HEK293 (cell line): Measurements from ENCODE around the gene BCAN.

ENCODE experiments used
- CTCF ChIA-PET: fragments of 350-600 bp; formaldehyde crosslinking; extraction: SDS; loops from one replicate; lab custom pipeline; 2021; ENCODE audit warnings: antibody characterized with exemption; lab: Yijun Ruan, JAX
- POLR2A ChIA-PET: fragments of 300-600 bp; formaldehyde crosslinking; extraction: SDS; loops from one replicate; lab custom pipeline; 2020; ENCODE audit warnings: antibody characterized with exemption, inconsistent platforms; lab: Yijun Ruan, JAX
- H3K27ac ChIP-seq: fragments of 200-500 bp; sonication (Bioruptor generic); 2 replicates; pipeline ENCODE4 v1.5.1; 2014; ENCODE audit warnings: low read depth, low read length, control low read depth, inconsistent platforms; ENCODE audit errors: extremely low read depth
- H3K36me3 ChIP-seq, 2 experiments: fragments of 200-500 bp in 1 of 2; sonication (Bioruptor generic) in 1 of 2; 1 replicate in 1 of 2; 2 replicates in 1 of 2; pipeline ENCODE4 v1.5.1; 2014 to 2017; ENCODE audit warnings: inconsistent platforms in 2 of 2, low read length in 2 of 2; ENCODE audit not compliant: control insufficient read depth in 2 of 2, insufficient read depth in 1 of 2
- H3K4me1 ChIP-seq: fragments of 200-500 bp; sonication (Bioruptor generic); 2 replicates; pipeline ENCODE4 v1.5.1; 2014; ENCODE audit warnings: mild to moderate bottlenecking, low read length, inconsistent platforms; ENCODE audit not compliant: control insufficient read depth, insufficient read depth
- H3K4me3 ChIP-seq: 2 replicates; pipeline ENCODE4 v1.5.1; 2011; ENCODE audit warnings: low read depth, mild to moderate bottlenecking, control low read depth, low read length, moderate library complexity
- H3K9me3 ChIP-seq: fragments of 200-500 bp; sonication (Bioruptor generic); 2 replicates; pipeline ENCODE4 v1.5.1; 2014; ENCODE audit warnings: low read depth, low read length, inconsistent platforms; ENCODE audit not compliant: control insufficient read depth, insufficient read depth
- KLF10 ChIP-seq: fragments of 450-650 bp; IDR thresholded peaks from 2 replicates; pipeline ENCODE4 v1.5.1; 2018; ENCODE audit warnings: missing biosample characterization, mild to moderate bottlenecking, missing genetic modification characterization
- MYNN ChIP-seq: fragments of 450-650 bp; formaldehyde crosslinking; IDR thresholded peaks from 2 replicates; pipeline ENCODE4 v1.5.1; 2016; ENCODE audit warnings: missing biosample characterization, missing genetic modification characterization, borderline replicate concordance
- MZF1 ChIP-seq: fragments of 450-650 bp; formaldehyde crosslinking; IDR thresholded peaks from 2 replicates; pipeline ENCODE4 v1.5.1; 2017; ENCODE audit warnings: missing biosample characterization, missing genetic modification characterization, borderline replicate concordance
- RBAK ChIP-seq: fragments of 450-650 bp; formaldehyde crosslinking; IDR thresholded peaks from 2 replicates; pipeline ENCODE4 v1.5.1; 2016; ENCODE audit warnings: missing biosample characterization, missing genetic modification characterization
- ZIC2 ChIP-seq: fragments of 450-650 bp; formaldehyde crosslinking; IDR thresholded peaks from 2 replicates; pipeline ENCODE4 v1.5.1; 2016; ENCODE audit warnings: missing biosample characterization, missing genetic modification characterization
- ZNF138 ChIP-seq: fragments of 450-650 bp; formaldehyde crosslinking; IDR thresholded peaks from 2 replicates; pipeline ENCODE4 v1.5.1; 2016; ENCODE audit warnings: missing biosample characterization, missing genetic modification characterization, borderline replicate concordance
- ZNF24 ChIP-seq: fragments of 450-650 bp; formaldehyde crosslinking; IDR thresholded peaks from 2 replicates; pipeline ENCODE4 v1.5.1; 2016; ENCODE audit warnings: missing biosample characterization, missing genetic modification characterization
- ZNF274 ChIP-seq, 2 experiments: fragments of 200-500 bp in 1 of 2; fragments of 450-650 bp in 1 of 2; sonication (Bioruptor generic) in 1 of 2; formaldehyde crosslinking in 1 of 2; IDR thresholded peaks; 2 replicates each; pipeline versions ENCODE4 v1.5.1 to v1.6.1; 2014 to 2016; ENCODE audit warnings: borderline replicate concordance in 1 of 2, inconsistent platforms in 1 of 2, low read length in 1 of 2, missing biosample characterization in 1 of 2, missing genetic modification characterization in 1 of 2
- ZNF292 ChIP-seq: fragments of 450-650 bp; formaldehyde crosslinking; IDR thresholded peaks from 2 replicates; pipeline ENCODE4 v1.5.1; 2016; ENCODE audit warnings: low read depth, missing biosample characterization, missing genetic modification characterization, borderline replicate concordance
- ZNF354C ChIP-seq: fragments of 450-650 bp; formaldehyde crosslinking; IDR thresholded peaks from 2 replicates; pipeline ENCODE4 v1.5.1; 2016; ENCODE audit warnings: missing biosample characterization, missing genetic modification characterization, low read depth, borderline replicate concordance
- ZNF391 ChIP-seq: fragments of 450-650 bp; formaldehyde crosslinking; IDR thresholded peaks from 2 replicates; pipeline ENCODE4 v1.5.1; 2016; ENCODE audit warnings: low read depth, missing biosample characterization, missing genetic modification characterization, borderline replicate concordance
- ZNF404 ChIP-seq: fragments of 450-650 bp; formaldehyde crosslinking; IDR thresholded peaks from 2 replicates; pipeline ENCODE4 v1.5.1; 2017; ENCODE audit warnings: missing biosample characterization, missing genetic modification characterization
- ZNF514 ChIP-seq: fragments of 450-650 bp; formaldehyde crosslinking; IDR thresholded peaks from 2 replicates; pipeline ENCODE4 v1.5.1; 2016; ENCODE audit warnings: missing biosample characterization, missing genetic modification characterization
- ZNF548 ChIP-seq: fragments of 450-650 bp; formaldehyde crosslinking; IDR thresholded peaks from 2 replicates; pipeline ENCODE4 v1.5.1; 2016; ENCODE audit warnings: missing biosample characterization, missing genetic modification characterization
- ZNF549 ChIP-seq: fragments of 450-650 bp; IDR thresholded peaks from 2 replicates; pipeline ENCODE4 v1.5.1; 2018; ENCODE audit warnings: missing biosample characterization, missing genetic modification characterization, mild to moderate bottlenecking, inconsistent platforms, moderate library complexity
- ZNF558 ChIP-seq: fragments of 450-650 bp; formaldehyde crosslinking; IDR thresholded peaks from 2 replicates; pipeline ENCODE4 v1.5.1; 2016; ENCODE audit warnings: missing biosample characterization, missing genetic modification characterization
- ZNF600 ChIP-seq: fragments of 450-650 bp; formaldehyde crosslinking; IDR thresholded peaks from 2 replicates; pipeline ENCODE4 v1.5.1; 2016; ENCODE audit warnings: missing biosample characterization, missing genetic modification characterization
- ZNF623 ChIP-seq: fragments of 450-650 bp; formaldehyde crosslinking; IDR thresholded peaks from 2 replicates; pipeline ENCODE4 v1.5.1; 2016; ENCODE audit warnings: missing biosample characterization, missing genetic modification characterization
- ZNF654 ChIP-seq: fragments of 450-650 bp; formaldehyde crosslinking; IDR thresholded peaks from 2 replicates; pipeline ENCODE4 v1.5.1; 2016; ENCODE audit warnings: low read depth, missing biosample characterization, missing genetic modification characterization
- ZSCAN23 ChIP-seq: fragments of 450-650 bp; formaldehyde crosslinking; IDR thresholded peaks from 2 replicates; pipeline ENCODE4 v1.5.1; 2016; ENCODE audit warnings: missing biosample characterization, missing genetic modification characterization
- TF ChIP-seq, protein P1 (sequence below): fragments of 450-650 bp; formaldehyde crosslinking; IDR thresholded peaks from 2 replicates; pipeline ENCODE4 v1.5.1; 2016; ENCODE audit warnings: missing biosample characterization, missing genetic modification characterization
- TF ChIP-seq, protein P2 (sequence below): fragments of 450-650 bp; formaldehyde crosslinking; IDR thresholded peaks from 2 replicates; pipeline ENCODE4 v1.5.1; 2016; ENCODE audit warnings: missing biosample characterization, missing genetic modification characterization, borderline replicate concordance
- TF ChIP-seq, protein P3 (sequence below): fragments of 450-650 bp; formaldehyde crosslinking; IDR thresholded peaks from 2 replicates; pipeline ENCODE4 v1.5.1; 2016; ENCODE audit warnings: missing biosample characterization, missing genetic modification characterization

The BCAN gene

DNA sequence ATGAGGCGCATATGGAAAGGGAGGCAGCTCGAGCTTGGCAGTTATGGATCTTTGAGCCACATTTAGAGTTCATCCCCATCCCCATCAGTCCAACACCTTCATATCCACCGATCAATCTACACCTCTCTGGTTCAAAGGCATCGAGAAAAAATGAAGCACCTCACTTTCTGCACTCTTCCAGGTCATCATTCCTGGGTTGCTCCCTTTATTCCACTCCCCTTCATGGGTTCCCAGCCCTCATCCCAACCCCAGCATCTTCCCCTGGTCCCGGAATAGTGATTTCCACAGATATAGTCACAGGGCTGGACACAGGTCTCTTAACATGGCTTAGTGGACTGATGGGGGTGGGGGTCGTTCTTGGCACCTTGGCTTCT, 22.3 kb upstream of the BCAN start (continued):
- TF ChIP-seq, protein P1, sequence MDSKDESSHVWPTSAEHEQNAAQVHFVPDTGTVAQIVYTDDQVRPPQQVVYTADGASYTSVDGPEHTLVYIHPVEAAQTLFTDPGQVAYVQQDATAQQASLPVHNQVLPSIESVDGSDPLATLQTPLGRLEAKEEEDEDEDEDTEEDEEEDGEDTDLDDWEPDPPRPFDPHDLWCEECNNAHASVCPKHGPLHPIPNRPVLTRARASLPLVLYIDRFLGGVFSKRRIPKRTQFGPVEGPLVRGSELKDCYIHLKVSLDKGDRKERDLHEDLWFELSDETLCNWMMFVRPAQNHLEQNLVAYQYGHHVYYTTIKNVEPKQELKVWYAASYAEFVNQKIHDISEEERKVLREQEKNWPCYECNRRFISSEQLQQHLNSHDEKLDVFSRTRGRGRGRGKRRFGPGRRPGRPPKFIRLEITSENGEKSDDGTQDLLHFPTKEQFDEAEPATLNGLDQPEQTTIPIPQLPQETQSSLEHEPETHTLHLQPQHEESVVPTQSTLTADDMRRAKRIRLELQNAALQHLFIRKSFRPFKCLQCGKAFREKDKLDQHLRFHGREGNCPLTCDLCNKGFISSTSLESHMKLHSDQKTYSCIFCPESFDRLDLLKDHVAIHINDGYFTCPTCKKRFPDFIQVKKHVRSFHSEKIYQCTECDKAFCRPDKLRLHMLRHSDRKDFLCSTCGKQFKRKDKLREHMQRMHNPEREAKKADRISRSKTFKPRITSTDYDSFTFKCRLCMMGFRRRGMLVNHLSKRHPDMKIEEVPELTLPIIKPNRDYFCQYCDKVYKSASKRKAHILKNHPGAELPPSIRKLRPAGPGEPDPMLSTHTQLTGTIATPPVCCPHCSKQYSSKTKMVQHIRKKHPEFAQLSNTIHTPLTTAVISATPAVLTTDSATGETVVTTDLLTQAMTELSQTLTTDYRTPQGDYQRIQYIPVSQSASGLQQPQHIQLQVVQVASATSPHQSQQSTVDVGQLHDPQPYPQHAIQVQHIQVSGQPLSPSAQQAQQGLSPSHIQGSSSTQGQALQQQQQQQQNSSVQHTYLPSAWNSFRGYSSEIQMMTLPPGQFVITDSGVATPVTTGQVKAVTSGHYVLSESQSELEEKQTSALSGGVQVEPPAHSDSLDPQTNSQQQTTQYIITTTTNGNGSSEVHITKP (tag by site-specific recombination) = no peak
- no peak for TF ChIP-seq MYNN
- TF ChIP-seq, protein P2, sequence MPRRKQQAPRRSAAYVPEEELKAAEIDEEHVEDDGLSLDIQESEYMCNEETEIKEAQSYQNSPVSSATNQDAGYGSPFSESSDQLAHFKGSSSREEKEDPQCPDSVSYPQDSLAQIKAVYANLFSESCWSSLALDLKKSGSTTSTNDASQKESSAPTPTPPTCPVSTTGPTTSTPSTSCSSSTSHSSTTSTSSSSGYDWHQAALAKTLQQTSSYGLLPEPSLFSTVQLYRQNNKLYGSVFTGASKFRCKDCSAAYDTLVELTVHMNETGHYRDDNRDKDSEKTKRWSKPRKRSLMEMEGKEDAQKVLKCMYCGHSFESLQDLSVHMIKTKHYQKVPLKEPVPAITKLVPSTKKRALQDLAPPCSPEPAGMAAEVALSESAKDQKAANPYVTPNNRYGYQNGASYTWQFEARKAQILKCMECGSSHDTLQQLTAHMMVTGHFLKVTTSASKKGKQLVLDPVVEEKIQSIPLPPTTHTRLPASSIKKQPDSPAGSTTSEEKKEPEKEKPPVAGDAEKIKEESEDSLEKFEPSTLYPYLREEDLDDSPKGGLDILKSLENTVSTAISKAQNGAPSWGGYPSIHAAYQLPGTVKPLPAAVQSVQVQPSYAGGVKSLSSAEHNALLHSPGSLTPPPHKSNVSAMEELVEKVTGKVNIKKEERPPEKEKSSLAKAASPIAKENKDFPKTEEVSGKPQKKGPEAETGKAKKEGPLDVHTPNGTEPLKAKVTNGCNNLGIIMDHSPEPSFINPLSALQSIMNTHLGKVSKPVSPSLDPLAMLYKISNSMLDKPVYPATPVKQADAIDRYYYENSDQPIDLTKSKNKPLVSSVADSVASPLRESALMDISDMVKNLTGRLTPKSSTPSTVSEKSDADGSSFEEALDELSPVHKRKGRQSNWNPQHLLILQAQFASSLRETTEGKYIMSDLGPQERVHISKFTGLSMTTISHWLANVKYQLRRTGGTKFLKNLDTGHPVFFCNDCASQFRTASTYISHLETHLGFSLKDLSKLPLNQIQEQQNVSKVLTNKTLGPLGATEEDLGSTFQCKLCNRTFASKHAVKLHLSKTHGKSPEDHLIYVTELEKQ = no peak
- no peak for TF ChIP-seq MZF1 (tag by site-specific recombination)
- 0 out of 2 replicates have a peak, but pooled peaks have one; percentile 3 for TF ChIP-seq ZNF600
- no peak for TF ChIP-seq ZNF549 (tag by site-specific recombination)

DNA sequence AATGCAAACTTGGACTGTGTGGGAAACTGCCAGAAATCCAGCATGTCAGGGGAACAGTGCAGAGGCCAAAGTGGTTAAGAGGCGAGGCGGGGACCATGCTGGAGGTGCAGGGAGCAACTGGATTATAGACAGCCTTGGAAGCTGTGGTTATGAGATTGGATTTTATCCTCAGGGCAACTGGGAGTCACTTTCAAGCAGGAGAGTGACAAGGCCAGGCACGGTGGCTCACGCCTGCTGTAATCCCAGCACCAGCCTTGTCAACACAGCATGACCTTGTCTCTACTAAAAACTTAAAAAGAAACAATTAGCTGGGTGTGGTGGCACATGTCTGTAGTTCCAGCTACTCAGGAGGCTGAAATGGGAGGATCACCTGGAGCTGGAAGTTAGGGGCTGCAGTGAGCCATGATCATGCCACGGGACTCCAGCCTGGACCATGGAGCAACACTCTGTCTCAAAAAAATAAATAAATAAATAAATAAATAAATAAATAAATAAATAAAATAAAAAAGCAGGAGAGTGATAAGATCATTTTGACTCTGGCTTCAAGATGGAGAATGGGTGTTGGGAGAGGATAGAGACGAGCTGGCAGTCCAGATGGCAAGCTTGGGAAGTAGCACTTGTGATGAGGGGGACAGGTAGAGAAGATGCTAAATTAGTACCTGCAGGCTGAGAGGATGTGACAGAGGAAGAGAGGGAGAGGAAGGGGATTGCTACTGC, 19.2 kb upstream of the BCAN start:
- CTCF ChIA-PET = interaction anchor here (0.6 to 14.1 kb wide), 7 partner anchors 8 to 267 kb away, joined by 4 to 294 read pairs (median 91); partner anchors contain the start of gene NES
- no peaks in the 10 kb centered on the region; the same call in 1 of the 2 replicates for H3K4me1 ChIP-seq
- POLR2A ChIA-PET = no interaction called here
- no peak overlapping the region for H3K4me3 ChIP-seq
- no peaks in the 10 kb centered on the region for H3K36me3 ChIP-seq
- no peak overlapping the region for H3K27ac ChIP-seq
- H3K9me3 ChIP-seq = no peaks in the 10 kb centered on the region
- TF ChIP-seq, protein P3, sequence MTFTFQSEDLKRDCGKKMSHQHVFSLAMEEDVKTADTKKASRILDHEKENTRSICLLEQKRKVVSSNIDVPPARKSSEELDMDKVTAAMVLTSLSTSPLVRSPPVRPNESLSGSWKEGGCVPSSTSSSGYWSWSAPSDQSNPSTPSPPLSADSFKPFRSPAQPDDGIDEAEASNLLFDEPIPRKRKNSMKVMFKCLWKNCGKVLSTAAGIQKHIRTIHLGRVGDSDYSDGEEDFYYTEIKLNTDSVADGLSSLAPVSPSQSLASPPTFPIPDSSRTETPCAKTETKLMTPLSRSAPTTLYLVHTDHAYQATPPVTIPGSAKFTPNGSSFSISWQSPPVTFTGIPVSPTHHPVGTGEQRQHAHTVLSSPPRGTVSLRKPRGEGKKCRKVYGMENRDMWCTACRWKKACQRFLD (tag by site-specific recombination) = peak; percentile 74; the same call in 1 of the 2 replicates
- TF ChIP-seq ZNF292 (peak; percentile 96), ZNF24 (peak; percentile 65; the same call in 1 of the 2 replicates), ZNF558 (tag by site-specific recombination) (peak; percentile 92), ZNF274 (IDR thresholded peaks at IDR 0.05; ENCODE audit: low read length) (no peak), ZNF274 (tag by site-specific recombination; IDR thresholded peaks at IDR 0.05; ENCODE audit: borderline replicate concordance) (no peak; the same call in 1 of the 2 replicates), ZSCAN23 (tag by site-specific recombination) (0 out of 2 replicates have a peak, but pooled peaks have one; percentile 69), KLF10 (tag by site-specific recombination) (no peak), RBAK (tag by site-specific recombination) (peak; percentile 87), ZNF548 (tag by site-specific recombination) (0 out of 2 replicates have a peak, but pooled peaks have one; percentile 39), ZNF654 (tag by site-specific recombination) (peak; percentile 69), ZNF138 (tag by site-specific recombination) (peak; percentile 88; the same call in 1 of the 2 replicates), ZNF404 (tag by site-specific recombination) (peak; percentile 88; the same call in 1 of the 2 replicates), ZNF354C (tag by site-specific recombination) (peak; percentile 90; the same call in 1 of the 2 replicates), ZIC2 (peak; percentile 18; the same call in 1 of the 2 replicates), ZNF514 (tag by site-specific recombination) (peak; percentile 98), ZNF623 (tag by site-specific recombination) (peak; percentile 93), ZNF391 (tag by site-specific recombination) (no peak)
- TF ChIP-seq, protein P2 = peak; percentile 67; the same call in 1 of the 2 replicates
